HEK293T (cell line): ENCODE results near the gene APLP2.

Experiments used
- BHLHE40 ChIP-seq: fragments of 450-650 bp; IDR thresholded peaks from 2 replicates; pipeline ENCODE4 v1.6.1; 2016; ENCODE audit warnings: mild to moderate bottlenecking, moderate library complexity, borderline replicate concordance
- SP1 ChIP-seq: fragments of 450-650 bp; IDR thresholded peaks from 2 replicates; pipeline ENCODE4 v1.6.1; 2017
- ZNF384 ChIP-seq: fragments of 450-650 bp; IDR thresholded peaks from 2 replicates; pipeline ENCODE4 v1.6.1; 2016

DNA sequence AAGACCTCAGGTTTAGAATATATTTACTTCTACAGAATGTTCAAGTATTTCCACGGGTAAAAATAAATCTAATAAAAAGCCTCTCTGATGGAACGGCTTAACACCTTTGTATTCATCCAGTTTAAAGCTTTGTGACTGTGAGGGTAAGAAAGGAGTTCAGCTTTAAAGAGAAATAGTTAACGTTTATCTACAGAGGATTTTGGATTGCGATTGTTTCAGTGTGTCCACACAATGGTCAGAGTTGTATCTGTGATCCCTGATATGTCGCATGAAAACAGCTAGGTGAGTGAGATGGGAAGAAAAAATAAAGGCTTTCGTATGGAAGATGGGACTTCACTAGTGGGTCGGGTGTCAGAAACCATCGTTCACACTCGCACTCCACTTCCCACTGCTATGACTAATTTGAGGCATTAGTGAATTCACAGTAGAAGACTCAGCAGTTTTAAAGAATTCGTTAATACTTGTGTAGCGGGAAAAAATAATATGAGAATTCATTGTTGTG is 1.6 kb downstream of the APLP2 start:
- TF ChIP-seq SP1 (no peak), BHLHE40 (no peak), ZNF384 (no peak)
